H1 (cell line): ENCODE data around the gene DPYSL3. TPM values are rescaled to one million over a fixed set of nuclear protein-coding genes. Genes with fewer than 3 reads are reported as not detected.
A peak's percentile ranks its signal among the peaks of the same experiment; 100 is the strongest.

Experiments
- CTCF ChIA-PET: fragments of 300-600 bp; sonication (Branson Sonifier 250); formaldehyde crosslinking; loops from one replicate; lab custom pipeline; 2021; ENCODE audit not compliant: partially characterized antibody; lab: Charles Lee
- POLR2A ChIA-PET: fragments of 300-600 bp; sonication (Branson Sonifier 250); formaldehyde crosslinking; loops from one replicate; lab custom pipeline; 2021; ENCODE audit warnings: inconsistent platforms; ENCODE audit not compliant: partially characterized antibody; lab: Charles Lee
- DNase-seq, 2 experiments: peaks; one replicate each; pipeline versions ENCODE4 v3.0.0 to v3.0.0-alpha.2; 2010 to 2022; ENCODE audit warnings: low spot score in 2 of 2, low read depth in 1 of 2, mixed read lengths in 1 of 2
- FAIRE-seq: peaks from 2 replicates; lab custom pipeline; 2011; peaks lifted over from hg19 to GRCh38; lab: Jason Lieb, UNC
- H2AFZ ChIP-seq: 2 replicates; pipeline ENCODE4 v1.8.1; 2012; ENCODE audit warnings: low read length, inconsistent platforms
- H2AK5ac ChIP-seq: 2 replicates; pipeline ENCODE4 v1.6.1; 2013; ENCODE audit warnings: low read depth, low read length
- H2BK120ac ChIP-seq: replicated peaks from 2 replicates; pipeline ENCODE3; 2013; ENCODE audit warnings: low read depth, low read length, inconsistent platforms
- H2BK12ac ChIP-seq: 2 replicates; pipeline ENCODE4 v1.6.1; 2013; ENCODE audit warnings: low read depth, low read length
- H2BK15ac ChIP-seq: 2 replicates; pipeline ENCODE4 v1.6.1; 2013; ENCODE audit warnings: low read length
- H2BK20ac ChIP-seq: 2 replicates; pipeline ENCODE4 v1.6.1; 2013; ENCODE audit warnings: low read length
- H2BK5ac ChIP-seq: 2 replicates; pipeline ENCODE4 v1.6.1; 2013; ENCODE audit warnings: low read depth, low read length
- H3K14ac ChIP-seq: 2 replicates; pipeline ENCODE4 v1.6.1; 2013; ENCODE audit warnings: inconsistent platforms; ENCODE audit not compliant: insufficient read length
- H3K18ac ChIP-seq: 2 replicates; pipeline ENCODE4 v1.6.1; 2013; ENCODE audit warnings: low read length; ENCODE audit errors: extremely low read depth
- H3K23ac ChIP-seq: 2 replicates; pipeline ENCODE4 v1.6.1; 2013; ENCODE audit warnings: inconsistent platforms; ENCODE audit not compliant: insufficient read length
- H3K23me2 ChIP-seq: 2 replicates; pipeline ENCODE4 v1.6.1; 2013; ENCODE audit warnings: low read depth, low read length
- H3K27ac ChIP-seq: 2 replicates; pipeline ENCODE4 v1.6.1; 2011; ENCODE audit warnings: low read depth, low read length, inconsistent platforms
- H3K27me3 ChIP-seq, 4 experiments: replicated peaks in 1 of 4; 1 replicate in 1 of 4; 2 replicates in 3 of 4; pipeline versions ENCODE4 v1.6.1 to v1.8.1; 2011 to 2013; ENCODE audit warnings: low read length in 3 of 4, mild to moderate bottlenecking in 3 of 4, inconsistent platforms in 2 of 4, mixed read lengths in 2 of 4, moderate library complexity in 1 of 4; ENCODE audit not compliant: control insufficient read depth in 3 of 4, insufficient read depth in 3 of 4; ENCODE audit errors: extremely low read depth in 1 of 4
- H3K36me3 ChIP-seq, 4 experiments: 2 replicates each; pipeline versions ENCODE4 v1.6.1 to v1.8.1; 2011 to 2013; ENCODE audit warnings: mild to moderate bottlenecking in 4 of 4, low read length in 3 of 4, moderate library complexity in 2 of 4, control low read depth in 1 of 4, inconsistent platforms in 1 of 4; ENCODE audit not compliant: insufficient read depth in 4 of 4, control insufficient read depth in 2 of 4
- H3K4ac ChIP-seq: replicated peaks from 2 replicates; pipeline ENCODE3; 2013; ENCODE audit warnings: low read length, low read depth, mixed read lengths, inconsistent platforms; ENCODE audit not compliant: insufficient read length
- H3K4me1 ChIP-seq, 4 experiments: replicated peaks in 1 of 4; 1 replicate in 1 of 4; 2 replicates in 3 of 4; pipeline versions ENCODE4 v1.6.1 to v1.8.1; 2011 to 2013; ENCODE audit warnings: low read length in 3 of 4, inconsistent platforms in 2 of 4, mixed read lengths in 1 of 4; ENCODE audit not compliant: insufficient read depth in 4 of 4, control insufficient read depth in 3 of 4
- H3K4me2 ChIP-seq, 2 experiments: 2 replicates each; pipeline versions ENCODE4 v1.6.1 to v1.8.1; 2011 to 2013; ENCODE audit warnings: low read depth in 2 of 2, low read length in 2 of 2, control low read depth in 1 of 2, inconsistent platforms in 1 of 2, mild to moderate bottlenecking in 1 of 2; ENCODE audit not compliant: insufficient read depth in 1 of 2
- H3K4me3 ChIP-seq, 4 experiments: fragments of 200-600, 300-600 bp in 1 of 4; sonication (generic), shearing (Covaris generic), sonication (Bioruptor Twin) in 1 of 4; 2 replicates each; pipeline versions ENCODE4 v1.5.1 to v1.8.1; 2011 to 2016; ENCODE audit warnings: low read length in 4 of 4, low read depth in 3 of 4, control low read depth in 2 of 4, inconsistent platforms in 2 of 4, mild to moderate bottlenecking in 2 of 4, mixed read lengths in 1 of 4, moderate library complexity in 1 of 4; ENCODE audit not compliant: insufficient read depth in 2 of 4; ENCODE audit errors: extremely low read depth in 1 of 4
- H3K56ac ChIP-seq: replicated peaks from 2 replicates; pipeline ENCODE3; 2013; ENCODE audit warnings: low read depth, mild to moderate bottlenecking, mixed read lengths, low read length, inconsistent platforms; ENCODE audit not compliant: insufficient read length
- H3K79me1 ChIP-seq: 2 replicates; pipeline ENCODE4 v1.6.1; 2013; ENCODE audit warnings: low read depth, low read length, control low read depth
- H3K79me2 ChIP-seq, 2 experiments: 2 replicates each; pipeline versions ENCODE4 v1.6.1 to v1.8.1; 2012 to 2013; ENCODE audit warnings: low read length in 2 of 2, mild to moderate bottlenecking in 2 of 2, inconsistent platforms in 1 of 2; ENCODE audit not compliant: insufficient read depth in 2 of 2, control insufficient read depth in 1 of 2
- H3K9ac ChIP-seq, 4 experiments: replicated peaks in 1 of 4; 1 replicate in 1 of 4; 2 replicates in 3 of 4; pipeline versions ENCODE4 v1.6.1 to v1.8.1; 2011 to 2013; ENCODE audit warnings: low read depth in 3 of 4, low read length in 3 of 4, control low read depth in 2 of 4, mild to moderate bottlenecking in 2 of 4, moderate library complexity in 2 of 4, inconsistent platforms in 1 of 4; ENCODE audit errors: extremely low read depth in 1 of 4
- H3K9me3 ChIP-seq, 2 experiments: 2 replicates each; pipeline versions ENCODE4 v1.6.1 to v1.8.1; 2012 to 2013; ENCODE audit warnings: mild to moderate bottlenecking in 2 of 2, moderate library complexity in 2 of 2, control low read depth in 1 of 2, inconsistent platforms in 1 of 2, low read depth in 1 of 2, low read length in 1 of 2, mixed read lengths in 1 of 2; ENCODE audit not compliant: insufficient read depth in 2 of 2
- H4K20me1 ChIP-seq, 2 experiments: replicated peaks in 1 of 2; 2 replicates each; pipeline versions ENCODE3 to v1.8.1; 2011 to 2013; ENCODE audit warnings: inconsistent platforms in 2 of 2, low read length in 2 of 2, mild to moderate bottlenecking in 1 of 2; ENCODE audit not compliant: insufficient read depth in 2 of 2, control insufficient read depth in 1 of 2
- H4K5ac ChIP-seq: 2 replicates; pipeline ENCODE4 v1.6.1; 2013; ENCODE audit warnings: low read length, low read depth, mixed read lengths, inconsistent platforms; ENCODE audit not compliant: insufficient read length
- H4K8ac ChIP-seq: 2 replicates; pipeline ENCODE4 v1.8.0; 2013; ENCODE audit warnings: mild to moderate bottlenecking, moderate library complexity, low read length, inconsistent platforms; ENCODE audit not compliant: insufficient read depth; ENCODE audit errors: extremely low read depth
- H4K91ac ChIP-seq: replicated peaks from 2 replicates; pipeline ENCODE3; 2013; ENCODE audit warnings: low read length, mixed read lengths, inconsistent platforms; ENCODE audit not compliant: insufficient read length
- CBX5 ChIP-seq: fragments of 300-800, 300-1000 bp; sonication (generic); IDR thresholded peaks from 2 replicates; pipeline ENCODE4 v1.7.1; 2016; ENCODE audit warnings: antibody characterized with exemption, low read length, low read depth
- POLR2A ChIP-seq, 2 experiments: IDR thresholded peaks; 1 replicate in 1 of 2; 2 replicates in 1 of 2; pipeline ENCODE4 v1.6.1; 2011; ENCODE audit warnings: low read depth in 2 of 2, low read length in 2 of 2, mild to moderate bottlenecking in 2 of 2; ENCODE audit errors: control extremely low read depth in 1 of 2
- RAD21 ChIP-seq, 2 experiments: IDR thresholded peaks in 1 of 2; conservative IDR thresholded peaks in 1 of 2; 2 replicates each; pipeline ENCODE4 v1.6.1; 2011; ENCODE audit warnings: low read depth in 2 of 2, low read length in 2 of 2, improper control_type of control experiment in 1 of 2, inconsistent platforms in 1 of 2, mild to moderate bottlenecking in 1 of 2, moderate library complexity in 1 of 2
- TBP ChIP-seq: IDR thresholded peaks from 2 replicates; pipeline ENCODE4 v1.6.1; 2011; ENCODE audit warnings: low read depth, low read length, improper control_type of control experiment
- YY1 ChIP-seq: IDR thresholded peaks from 2 replicates; pipeline ENCODE4 v1.6.1; 2011; ENCODE audit warnings: low read depth, mild to moderate bottlenecking, low read length
- WGBS, 2 experiments: shearing (Covaris generic) in 1 of 2; methylation state at CpG; one replicate each; pipeline versions ENCODE4 v1.1.6 to v1.1.7; 2013 to 2015; ENCODE audit warnings: low lambda C conversion rate in 2 of 2, mixed read lengths in 2 of 2, inconsistent platforms in 1 of 2, low coverage in 1 of 2, missing lambda C conversion rate in 1 of 2; ENCODE audit not compliant: insufficient replicate concordance in 2 of 2, insufficient coverage in 1 of 2, insufficient read length in 1 of 2; ENCODE audit errors: extremely low coverage in 1 of 2, missing lambda C conversion rate in 1 of 2; 5-methylcytosine and 5-hydroxymethylcytosine counted together
- polyA plus RNA-seq, 7 experiments: library from polyadenylated mRNA; depleted of rRNA in 3 of 7; stranded (reverse) in 5 of 7; unstranded in 2 of 7; fragments of >200 nt in 5 of 7; fragments of 200-250 nt in 2 of 7; gene quantifications; 1 replicate in 5 of 7; 2 replicates in 1 of 7; 4 replicates in 1 of 7; pipeline versions ENCODE4 v1.2.1 to v1.2.3, GENCODE V29; 2011 to 2013; ENCODE audit warnings: missing spikeins in 2 of 7, mixed read lengths in 2 of 7
- total RNA-seq: library from RNA; stranded (reverse); fragmentation: NEBNext Ultra II Directional; extraction: Animal tissue kit (Norgen Biotek cat#: 25700); gene quantifications from 2 replicates; pipeline ENCODE4 v1.2.1, GENCODE V29; 2021
- TF ChIP-seq, protein P1 (sequence below): IDR thresholded peaks from 2 replicates; pipeline ENCODE4 v1.6.1; 2012; ENCODE audit warnings: low read length, inconsistent platforms
- TF ChIP-seq, protein P2 (sequence below), 3 experiments: IDR thresholded peaks; 1 replicate in 2 of 3; 2 replicates in 1 of 3; pipeline versions ENCODE4 v1.5.1 to v1.6.1; 2011; ENCODE audit warnings: low read length in 3 of 3, mild to moderate bottlenecking in 3 of 3, inconsistent platforms in 2 of 3, low read depth in 1 of 3, moderate library complexity in 1 of 3; ENCODE audit not compliant: insufficient read depth in 1 of 3; ENCODE audit errors: control extremely low read depth in 1 of 3
- TF ChIP-seq, protein P3 (sequence below): IDR thresholded peaks from 2 replicates; pipeline ENCODE4 v1.6.1; 2011; ENCODE audit warnings: low read depth, mild to moderate bottlenecking, low read length; ENCODE audit not compliant: insufficient read depth

DPYSL3 gene
- total and polyA plus RNA-seq, 2 of the 8 experiments (the other 6 are each of a cell fraction or from before 2014, with no cell fraction given) = 268 to 387 TPM

DNA sequence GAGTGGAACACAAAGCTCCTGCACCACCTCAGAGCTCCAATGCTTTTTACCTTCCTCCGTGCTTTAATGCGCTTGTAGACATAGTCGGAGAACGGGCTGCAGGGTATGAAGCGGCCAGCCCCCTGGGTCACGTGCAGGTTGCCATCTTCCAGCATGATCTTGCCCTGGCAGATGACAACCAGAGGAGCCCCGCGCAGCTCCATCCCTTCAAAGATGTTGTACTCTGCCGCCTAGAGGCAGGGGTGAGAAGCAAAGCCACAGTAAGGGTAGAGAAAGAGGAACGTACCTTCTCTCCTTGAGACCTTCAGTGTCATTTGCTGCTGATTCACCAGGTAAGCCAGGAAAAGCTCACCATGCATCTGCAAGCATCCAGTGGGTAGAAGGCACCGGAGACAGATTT lies 112.3 kb downstream of the DPYSL3 start:
- POLR2A ChIA-PET = interaction anchor here (1.1 to 1.3 kb wide), 2 partner anchors 9 to 58 kb away, joined by 3 read pairs; no protein-coding TSS in a partner anchor
- Histone ChIP-seq H3K27ac (no peak overlapping the region), H2BK20ac (no peak overlapping the region), H4K20me1 (peaks cover 4 to 9% of the 10 kb centered on the region in 2 experiments), H2BK5ac (no peak overlapping the region), H3K9me3 (no peaks in the 10 kb centered on the region), H4K8ac (no peak overlapping the region; the same call in 1 of the 2 replicates), H3K14ac (no peak overlapping the region), H3K4me1 (no peaks in the 10 kb centered on the region), H3K79me1 (no peaks in the 10 kb centered on the region), H3K36me3 (peaks cover 60 to 96% (median 83%) of the 10 kb centered on the region in 4 experiments), H2BK12ac (no peak overlapping the region), H2AK5ac (no peak overlapping the region), H3K56ac (no peak overlapping the region), H3K4me2 (no peak overlapping the region), H3K18ac (no peak overlapping the region), H2AFZ (no peak overlapping the region), H3K4ac (no peak overlapping the region), H3K27me3 (no peaks in the 10 kb centered on the region), H3K23ac (no peak overlapping the region), H3K79me2 (no peaks in the 10 kb centered on the region), H2BK120ac (no peak overlapping the region), H4K91ac (no peak overlapping the region), H4K5ac (no peak overlapping the region), H3K23me2 (no peaks in the 10 kb centered on the region; the same call in 1 of the 2 replicates), H2BK15ac (no peak overlapping the region), H3K9ac (no peak overlapping the region), H3K4me3 (no peak overlapping the region)
- CTCF ChIA-PET = interaction anchor here (0.7 to 2.7 kb wide), 38 partner anchors 9 to 1076 kb away, joined by 3 to 23 read pairs (median 4); no protein-coding TSS in a partner anchor
- FAIRE-seq (peak; percentile 75), DNase-seq (no peak)
- 86% methylated on average over 11 of the region's 11 CpGs; no CpG with 5 or more reads in 1 of the 2 experiments for WGBS, 2 experiments
- TF ChIP-seq, protein P1, sequence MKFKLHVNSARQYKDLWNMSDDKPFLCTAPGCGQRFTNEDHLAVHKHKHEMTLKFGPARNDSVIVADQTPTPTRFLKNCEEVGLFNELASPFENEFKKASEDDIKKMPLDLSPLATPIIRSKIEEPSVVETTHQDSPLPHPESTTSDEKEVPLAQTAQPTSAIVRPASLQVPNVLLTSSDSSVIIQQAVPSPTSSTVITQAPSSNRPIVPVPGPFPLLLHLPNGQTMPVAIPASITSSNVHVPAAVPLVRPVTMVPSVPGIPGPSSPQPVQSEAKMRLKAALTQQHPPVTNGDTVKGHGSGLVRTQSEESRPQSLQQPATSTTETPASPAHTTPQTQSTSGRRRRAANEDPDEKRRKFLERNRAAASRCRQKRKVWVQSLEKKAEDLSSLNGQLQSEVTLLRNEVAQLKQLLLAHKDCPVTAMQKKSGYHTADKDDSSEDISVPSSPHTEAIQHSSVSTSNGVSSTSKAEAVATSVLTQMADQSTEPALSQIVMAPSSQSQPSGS = 0 out of 2 replicates have a peak, but pooled peaks have one; percentile 14
- TF ChIP-seq YY1 = peak; percentile 35; the same call in 1 of the 2 replicates
- TF ChIP-seq, protein P2, sequence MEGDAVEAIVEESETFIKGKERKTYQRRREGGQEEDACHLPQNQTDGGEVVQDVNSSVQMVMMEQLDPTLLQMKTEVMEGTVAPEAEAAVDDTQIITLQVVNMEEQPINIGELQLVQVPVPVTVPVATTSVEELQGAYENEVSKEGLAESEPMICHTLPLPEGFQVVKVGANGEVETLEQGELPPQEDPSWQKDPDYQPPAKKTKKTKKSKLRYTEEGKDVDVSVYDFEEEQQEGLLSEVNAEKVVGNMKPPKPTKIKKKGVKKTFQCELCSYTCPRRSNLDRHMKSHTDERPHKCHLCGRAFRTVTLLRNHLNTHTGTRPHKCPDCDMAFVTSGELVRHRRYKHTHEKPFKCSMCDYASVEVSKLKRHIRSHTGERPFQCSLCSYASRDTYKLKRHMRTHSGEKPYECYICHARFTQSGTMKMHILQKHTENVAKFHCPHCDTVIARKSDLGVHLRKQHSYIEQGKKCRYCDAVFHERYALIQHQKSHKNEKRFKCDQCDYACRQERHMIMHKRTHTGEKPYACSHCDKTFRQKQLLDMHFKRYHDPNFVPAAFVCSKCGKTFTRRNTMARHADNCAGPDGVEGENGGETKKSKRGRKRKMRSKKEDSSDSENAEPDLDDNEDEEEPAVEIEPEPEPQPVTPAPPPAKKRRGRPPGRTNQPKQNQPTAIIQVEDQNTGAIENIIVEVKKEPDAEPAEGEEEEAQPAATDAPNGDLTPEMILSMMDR (IDR thresholded peaks at IDR 0.05; ENCODE audit: control extremely low read depth in 1 of 3, insufficient read depth in 1 of 3, low read depth in 1 of 3, low read length in 3 of 3) = peak; percentile 28 to 61 (median 54)
- TF ChIP-seq RAD21 (IDR thresholded peaks at IDR 0.05 in 1 of 2, conservative IDR thresholded peaks at IDR 0.05 in 1 of 2; ENCODE audit: low read depth in 2 of 2, low read length in 2 of 2) = peak; percentile 14 to 41; a peak in 2 of 4 replicates
- peak in 1 of 2 experiments; percentile 40; a peak in 1 of 3 replicates for TF ChIP-seq POLR2A (IDR thresholded peaks at IDR 0.05; ENCODE audit: control extremely low read depth in 1 of 2, low read depth in 2 of 2, low read length in 2 of 2)
- no peak for TF ChIP-seq CBX5
- TF ChIP-seq, protein P3, sequence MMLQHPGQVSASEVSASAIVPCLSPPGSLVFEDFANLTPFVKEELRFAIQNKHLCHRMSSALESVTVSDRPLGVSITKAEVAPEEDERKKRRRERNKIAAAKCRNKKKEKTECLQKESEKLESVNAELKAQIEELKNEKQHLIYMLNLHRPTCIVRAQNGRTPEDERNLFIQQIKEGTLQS = no peak
- no peak for TF ChIP-seq TBP
